GM12878 (cell line): ENCODE results near the gene SPAG16. TPM values are rescaled to one million over a fixed set of nuclear protein-coding genes. Genes with fewer than 3 reads are reported as not detected.

Experiments
- CREB1 ChIP-seq: IDR thresholded peaks from 2 replicates; pipeline ENCODE4 v1.6.1; 2012; ENCODE audit warnings: low read depth, mild to moderate bottlenecking, inconsistent platforms
- EP300 ChIP-seq, 2 experiments: fragments of 150-350 bp in 1 of 2; IDR thresholded peaks; 2 replicates each; pipeline ENCODE4 v1.6.1; 2011 to 2012; ENCODE audit warnings: low read depth in 2 of 2, low read length in 2 of 2, borderline replicate concordance in 1 of 2, improper control_type of control experiment in 1 of 2, inconsistent platforms in 1 of 2; ENCODE audit not compliant: control insufficient read depth in 1 of 2
- ESRRA ChIP-seq: IDR thresholded peaks from 2 replicates; pipeline ENCODE4 v1.6.1; 2012; ENCODE audit warnings: mild to moderate bottlenecking, low read length, improper control_type of control experiment
- IRF5 ChIP-seq: fragments of 450-650 bp; IDR thresholded peaks from 2 replicates; pipeline ENCODE4 v1.6.1; 2017; ENCODE audit warnings: borderline replicate concordance
- MEF2B ChIP-seq: fragments of 450-650 bp; IDR thresholded peaks from 2 replicates; pipeline ENCODE4 v1.6.1; 2018; ENCODE audit warnings: mild to moderate bottlenecking, moderate library complexity; ENCODE audit not compliant: partially characterized antibody, poor library complexity, severe bottlenecking
- NR2C1 ChIP-seq: fragments of 450-650 bp; IDR thresholded peaks from 2 replicates; pipeline ENCODE4 v1.6.1; 2017; ENCODE audit warnings: antibody characterized with exemption, mild to moderate bottlenecking, moderate library complexity
- RFX5 ChIP-seq: IDR thresholded peaks from 2 replicates; pipeline ENCODE4 v1.6.1; 2011; ENCODE audit warnings: low read depth, low read length, improper control_type of control experiment
- SREBF1 ChIP-seq: IDR thresholded peaks from 2 replicates; pipeline ENCODE4 v1.6.1; 2012; ENCODE audit warnings: mild to moderate bottlenecking, low read length
- ZNF24 ChIP-seq: fragments of 450-650 bp; IDR thresholded peaks from 2 replicates; pipeline ENCODE4 v1.6.1; 2017; ENCODE audit warnings: antibody characterized with exemption, mild to moderate bottlenecking
- ZNF687 ChIP-seq: fragments of 450-650 bp; IDR thresholded peaks from 2 replicates; pipeline ENCODE4 v1.6.1; 2017; ENCODE audit warnings: mild to moderate bottlenecking, moderate library complexity
- polyA plus RNA-seq, 11 experiments: library from polyadenylated mRNA; depleted of rRNA in 4 of 11; unstranded in 6 of 11; stranded (reverse) in 5 of 11; fragments of >200 nt; fragmentation: Nextera tagmentation in 4 of 11; fragmentation: Illumina TruSeq in 1 of 11; extraction: Ambion mirVana in 4 of 11; extraction: Trizol in 1 of 11; gene quantifications; 1 replicate in 1 of 11; 2 replicates in 10 of 11; pipeline versions ENCODE4 v1.2.1 to v1.2.3, GENCODE V29; 2011 to 2016; ENCODE audit warnings: inconsistent platforms in 2 of 11, missing spikeins in 2 of 11, low read depth in 1 of 11
- total RNA-seq, 4 experiments: library from RNA; depleted of rRNA in 3 of 4; stranded (reverse); fragments of >200 nt in 3 of 4; fragmentation: Illumina TruSeq in 1 of 4; extraction: Trizol in 1 of 4; gene quantifications; 2 replicates each; pipeline versions ENCODE4 v1.2.1 to v1.2.3, GENCODE V29; 2013 to 2021

Gene SPAG16
- total and polyA plus RNA-seq, 10 of the 15 experiments (the other 5 are each of a cell fraction or from before 2014, with no cell fraction given): 6.0 to 25.0 (median 15.2) TPM

- TF ChIP-seq SREBF1: no peak
- no peak for TF ChIP-seq EP300 (IDR thresholded peaks at IDR 0.05; ENCODE audit: borderline replicate concordance in 1 of 2, control insufficient read depth in 1 of 2, low read depth in 2 of 2, low read length in 2 of 2)
- TF ChIP-seq IRF5: no peak
- no peak for TF ChIP-seq ESRRA
- TF ChIP-seq CREB1: no peak
- TF ChIP-seq RFX5: no peak
- TF ChIP-seq MEF2B: no peak
- TF ChIP-seq NR2C1: no peak
- TF ChIP-seq ZNF687: no peak
- TF ChIP-seq ZNF24: no peak
- TF ChIP-seq, all 136 proteins: peak for 0
Measured at GRCh38 chr2:214127571-214127970, 843.3 kb downstream of the SPAG16 start (continued).
